PFSK-1 (cell line): ENCODE data around the gene TRABD2A.

ENCODE experiments used
- FOXP2 ChIP-seq: optimal IDR thresholded peaks from 2 replicates; pipeline ENCODE3; 2011; ENCODE audit warnings: borderline replicate concordance, control low read depth, inconsistent platforms; ENCODE audit not compliant: insufficient read depth; ENCODE audit errors: extremely low read length, extremely low read depth
- POLR2AphosphoS5 ChIP-seq: IDR thresholded peaks from 2 replicates; pipeline ENCODE4 v1.6.1; 2012; ENCODE audit warnings: low read depth, mild to moderate bottlenecking, control low read depth, low read length, moderate library complexity
- REST ChIP-seq, 2 experiments: IDR thresholded peaks; 2 replicates each; pipeline versions ENCODE4 v1.6.1 to v1.8.0; 2011 to 2012; ENCODE audit warnings: low read depth in 2 of 2, low read length in 2 of 2, control low read depth in 1 of 2, inconsistent platforms in 1 of 2, mild to moderate bottlenecking in 1 of 2, moderate library complexity in 1 of 2; ENCODE audit not compliant: insufficient read depth in 1 of 2
- SIN3A ChIP-seq: IDR thresholded peaks from 2 replicates; pipeline ENCODE4 v1.6.1; 2012; ENCODE audit warnings: mild to moderate bottlenecking, low read length, moderate library complexity, borderline replicate concordance; ENCODE audit not compliant: insufficient read depth
- TAF1 ChIP-seq: IDR thresholded peaks from 2 replicates; pipeline ENCODE4 v1.6.1; 2012; ENCODE audit warnings: low read length, control low read depth, borderline replicate concordance; ENCODE audit not compliant: insufficient read depth

TRABD2A gene

DNA sequence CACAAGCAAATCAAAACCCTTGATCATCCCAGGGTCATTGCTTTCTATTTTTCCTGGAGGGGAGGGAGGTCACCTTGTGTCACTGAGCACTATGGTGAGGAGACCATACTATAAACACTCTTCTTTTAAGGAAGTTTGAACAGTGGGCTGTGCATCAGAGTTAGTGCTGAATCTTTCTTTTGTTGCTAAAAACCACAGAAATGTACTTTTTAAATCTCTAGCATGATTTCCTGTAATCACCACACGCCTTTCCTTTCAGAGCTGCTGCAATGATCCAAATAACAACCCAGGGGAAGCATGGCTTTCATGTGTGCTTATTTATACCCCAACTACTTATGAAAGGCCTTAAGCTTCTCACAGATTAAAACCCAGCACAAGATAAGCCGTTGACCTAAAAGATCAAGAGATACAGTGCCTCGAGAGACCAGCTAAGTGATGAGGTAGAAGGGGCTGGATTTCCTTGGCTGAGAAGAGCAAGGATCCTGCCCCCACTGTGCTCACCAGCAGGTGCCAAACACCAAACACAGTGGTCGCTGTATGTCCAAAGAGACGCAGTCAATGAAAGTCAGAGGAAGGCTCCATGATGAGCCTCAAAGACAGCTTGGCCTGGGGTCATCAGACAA lies 34.7 kb downstream of the TRABD2A start:
- no peak for TF ChIP-seq SIN3A
- TF ChIP-seq TAF1: no peak
- no peak for TF ChIP-seq REST (IDR thresholded peaks at IDR 0.05; ENCODE audit: insufficient read depth in 1 of 2, low read depth in 2 of 2, low read length in 2 of 2)
- TF ChIP-seq FOXP2: no peak
- no peak for TF ChIP-seq POLR2AphosphoS5

- TF ChIP-seq REST (IDR thresholded peaks at IDR 0.05; ENCODE audit: insufficient read depth in 1 of 2, low read depth in 2 of 2, low read length in 2 of 2) (no peak), TAF1 (no peak), FOXP2 (no peak), SIN3A (no peak), POLR2AphosphoS5 (no peak)
These were observed 36.7 kb downstream of the TRABD2A start for GRCh38 chr2:84844141-84844540.

DNA sequence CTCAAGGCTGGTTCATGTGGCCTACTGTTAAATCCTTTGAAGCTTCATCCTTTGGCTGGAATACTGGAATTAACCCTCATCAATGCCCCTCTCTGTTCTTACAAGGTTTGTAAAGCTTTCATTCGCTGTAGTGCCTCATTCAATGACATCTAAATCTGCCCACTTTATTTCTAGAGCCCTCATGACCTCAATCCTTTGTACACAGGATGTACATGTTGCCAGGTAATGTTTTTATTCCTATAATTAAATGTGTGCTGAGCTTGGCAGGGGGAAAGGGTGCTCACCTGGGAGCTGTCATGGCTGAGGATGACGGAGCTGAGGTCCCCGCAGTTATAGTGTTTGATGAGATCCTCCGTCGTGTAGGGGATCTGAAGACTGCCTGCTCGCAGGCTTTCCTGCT lies 39.3 kb downstream of the TRABD2A start:
- TF ChIP-seq TAF1 (no peak), SIN3A (no peak), FOXP2 (no peak), REST (IDR thresholded peaks at IDR 0.05; ENCODE audit: insufficient read depth in 1 of 2, low read depth in 2 of 2, low read length in 2 of 2) (no peak), POLR2AphosphoS5 (no peak)

GRCh38 chr2:84840306-84840705 lies 40.6 kb downstream of the TRABD2A start:
- TF ChIP-seq FOXP2: no peak

DNA sequence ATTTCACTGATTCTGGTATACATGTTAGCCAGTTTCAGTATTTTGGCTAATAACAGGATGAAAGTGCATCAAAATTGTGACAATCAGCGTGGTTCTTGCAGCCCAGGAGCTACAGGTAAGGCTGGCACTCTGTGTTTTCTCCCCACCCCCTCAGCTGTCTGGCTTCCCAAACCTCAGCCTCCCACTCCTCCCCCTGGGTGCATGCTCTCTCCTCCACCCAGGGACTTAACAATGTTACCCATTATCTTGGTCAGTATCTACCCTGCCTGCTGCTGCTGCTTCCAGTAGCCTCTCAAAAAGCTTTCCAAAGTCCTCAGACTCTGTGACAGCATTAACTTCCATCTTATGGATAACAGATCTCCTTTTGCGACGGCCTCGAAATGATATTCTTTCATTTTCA lies 41.0 kb downstream of the TRABD2A start:
- TF ChIP-seq REST (IDR thresholded peaks at IDR 0.05; ENCODE audit: insufficient read depth in 1 of 2, low read depth in 2 of 2, low read length in 2 of 2) (no peak), FOXP2 (no peak), TAF1 (no peak), SIN3A (no peak), POLR2AphosphoS5 (no peak)
